Esophagus squamous epithelium (tissue), 5 donors: Measurements from ENCODE around the gene MXD3. TPM values are rescaled to one million over a fixed set of nuclear protein-coding genes. Genes with fewer than 3 reads are reported as not detected.
A peak's percentile ranks its signal among the peaks of the same experiment; 100 is the strongest.

Experiments
- DNase-seq: peaks from one replicate; lab custom pipeline; 2025; lab: John Stamatoyannopoulos, UW
- H3K27ac ChIP-seq, 4 donors: fragments of 200-600 bp; sonication (generic); one replicate each; pipeline ENCODE4 v1.5.1; 2016 to 2019; ENCODE audit warnings: mild to moderate bottlenecking in 1 of 4
- H3K27me3 ChIP-seq, 4 donors: fragments of 200-600 bp; sonication (generic); 1 replicate in 3 of 4; 2 replicates in 1 of 4; pipeline versions ENCODE4 v1.5.1 to v1.6.0; 2017 to 2021; ENCODE audit warnings: antibody characterized with exemption in 1 of 4
- H3K36me3 ChIP-seq, 3 donors: fragments of 200-600 bp; sonication (generic); one replicate each; pipeline ENCODE4 v1.5.1; 2016 to 2019
- H3K4me1 ChIP-seq, 3 donors: fragments of 200-600 bp; sonication (generic); one replicate each; pipeline ENCODE4 v1.5.1; 2017 to 2019
- H3K4me3 ChIP-seq, 4 donors: fragments of 200-600 bp; sonication (generic); 1 replicate in 3 of 4; 2 replicates in 1 of 4; pipeline ENCODE4 v1.5.1; 2016 to 2019; ENCODE audit warnings: mild to moderate bottlenecking in 2 of 4, moderate library complexity in 1 of 4
- H3K9me3 ChIP-seq, 3 donors: fragments of 200-600 bp; sonication (generic); one replicate each; pipeline ENCODE4 v1.5.1; 2016 to 2019
- CTCF ChIP-seq, 6 experiments: fragments of 450-650 bp in 4 of 6; fragments of 200-600 bp in 2 of 6; sonication (generic) in 2 of 6; IDR thresholded peaks; one replicate each; pipeline ENCODE4 v1.5.1; 2016 to 2019; ENCODE audit warnings: antibody characterized with exemption in 6 of 6, mild to moderate bottlenecking in 4 of 6, moderate library complexity in 4 of 6
- POLR2A ChIP-seq, 4 donors: fragments of 450-650 bp; IDR thresholded peaks; one replicate each; pipeline ENCODE4 v1.6.1; 2017; ENCODE audit warnings: antibody characterized with exemption in 4 of 4, mild to moderate bottlenecking in 4 of 4, moderate library complexity in 3 of 4
- WGBS, 2 donors: methylation state at CpG; one replicate each; pipeline ENCODE4 v1.1.5; 2018; 5-methylcytosine and 5-hydroxymethylcytosine counted together
- intact Hi-C: fragments of 100-400 bp; cut with DNase I; formaldehyde crosslinking; loops from one replicate; pipeline ENCODE4 v1.15.0; 2022
- total RNA-seq, 4 donors: library from RNA; depleted of rRNA; stranded (reverse); fragments of >200 nt; gene quantifications; one replicate each; pipeline ENCODE4 v1.1.0, GENCODE V29; 2016
- donor health status: DM: yes; HTN: yes; CAD: no.

The MXD3 gene
- total RNA-seq, 4 donors from 2014 or later, result 7.4 to 15.3 (median 9.5) TPM

GRCh38 chr5:177357459-177358351 lies 46.0 kb upstream of the MXD3 start, which contains the start of gene RGS14:
RGS14 (plus strand) TSS chr5:177357924; CDS start chr5:177358025, 101 bp downstream.
- no peaks in the 10 kb centered on the region for H3K36me3 ChIP-seq
- no peaks in the 10 kb centered on the region for H3K9me3 ChIP-seq
- TF ChIP-seq CTCF (IDR thresholded peaks at IDR 0.05) (no peak), POLR2A (IDR thresholded peaks at IDR 0.05) (peak in 1 of 4 donors; percentile 33)
- H3K4me1 ChIP-seq, result peaks cover 21 to 57% (median 36%) of the 10 kb centered on the region in 3 donors
- peak within 1 kb of the TSS; percentile 34 to 63 (median 50) for H3K4me3 ChIP-seq
- 0 to 32% methylated on average over 5 to 15 of the region's 37 CpGs for WGBS, 2 donors
- intact Hi-C loops, result no loop called here
- H3K27ac ChIP-seq, result peak within 1 kb of the TSS; percentile 41 to 76 (median 71)
- no peaks in the 10 kb centered on the region for H3K27me3 ChIP-seq
- no peak for DNase-seq

- TF ChIP-seq CTCF (IDR thresholded peaks at IDR 0.05) (no peak), POLR2A (IDR thresholded peaks at IDR 0.05) (no peak)
- intact Hi-C loops, result no loop called here
- WGBS, 2 donors, result 77 to 83% methylated on average over 2 to 4 of the region's 5 CpGs
- Histone ChIP-seq H3K4me3 (peak overlapping the region in 1 of 4 donors; percentile 63), H3K36me3 (no peaks in the 10 kb centered on the region), H3K9me3 (no peaks in the 10 kb centered on the region), H3K27me3 (no peaks in the 10 kb centered on the region), H3K4me1 (peaks cover 18 to 56% (median 31%) of the 10 kb centered on the region in 3 donors), H3K27ac (peak overlapping the region in 3 of 4 donors; percentile 41 to 76 (median 73))
- DNase-seq, result no peak
Measured at GRCh38 chr5:177357146-177357458, 45.4 kb upstream of the MXD3 start.

DNA sequence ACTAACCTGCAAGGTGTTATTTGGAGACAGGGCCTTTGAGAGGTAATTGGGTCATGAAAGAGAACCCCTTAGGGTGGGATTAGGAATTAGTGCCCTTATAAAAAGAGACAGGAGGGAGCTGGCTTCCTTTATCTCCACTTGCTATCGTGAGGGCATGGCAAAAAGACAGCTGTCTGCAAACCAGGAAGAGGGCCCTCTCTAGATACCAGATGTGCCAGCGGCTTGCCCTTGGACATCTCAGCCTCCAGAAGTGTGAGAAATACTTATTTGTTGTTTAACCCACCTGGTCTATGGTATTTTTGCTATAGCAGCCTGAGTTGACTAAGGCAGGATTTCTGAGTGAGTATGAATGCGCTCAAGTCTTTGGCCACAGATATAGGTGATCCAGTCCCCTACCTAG lies 45.0 kb upstream of the MXD3 start:
- Histone ChIP-seq H3K9me3 (no peaks in the 10 kb centered on the region), H3K4me1 (peaks cover 17 to 55% (median 28%) of the 10 kb centered on the region in 3 donors), H3K4me3 (no peak overlapping the region), H3K36me3 (no peaks in the 10 kb centered on the region), H3K27me3 (no peaks in the 10 kb centered on the region), H3K27ac (no peak overlapping the region)
- WGBS, 2 donors, result 67 to 81% methylated on average over 3 of the region's 3 CpGs
- intact Hi-C loops, result no loop called here
- TF ChIP-seq CTCF (IDR thresholded peaks at IDR 0.05), result no peak
- TF ChIP-seq POLR2A (IDR thresholded peaks at IDR 0.05), result no peak
- no peak for DNase-seq

DNA sequence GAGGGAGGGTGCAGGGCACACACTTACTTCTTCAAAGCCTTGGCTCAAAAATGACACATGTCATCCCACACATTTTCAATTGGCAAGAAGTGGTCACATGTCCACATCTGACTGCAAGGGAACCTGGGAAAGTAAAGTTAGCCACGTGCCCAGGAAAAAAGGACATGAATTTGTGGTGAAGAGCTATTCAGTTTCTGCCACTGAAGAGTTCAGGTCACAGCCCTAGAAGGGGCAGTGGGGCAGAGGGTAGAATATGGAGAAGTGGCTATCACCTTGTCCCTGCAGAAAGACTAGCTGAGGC lies 44.1 kb upstream of the MXD3 start:
- DNase-seq, result no peak
- no peak overlapping the region for H3K4me3 ChIP-seq
- H3K9me3 ChIP-seq, result no peaks in the 10 kb centered on the region
- H3K27ac ChIP-seq, result no peak overlapping the region
- peaks cover 16 to 49% (median 29%) of the 10 kb centered on the region in 3 donors for H3K4me1 ChIP-seq
- H3K27me3 ChIP-seq, result no peaks in the 10 kb centered on the region
- intact Hi-C loops, result no loop called here
- no peaks in the 10 kb centered on the region for H3K36me3 ChIP-seq
- 22 to 38% methylated on average over 1 of the region's 1 CpG for WGBS, 2 donors
- TF ChIP-seq CTCF (IDR thresholded peaks at IDR 0.05) (no peak), POLR2A (IDR thresholded peaks at IDR 0.05) (no peak)

GRCh38 chr5:177355162-177355867 lies 43.6 kb upstream of the MXD3 start:
- no peaks in the 10 kb centered on the region for H3K36me3 ChIP-seq
- DNase-seq, result no peak
- no peaks in the 10 kb centered on the region for H3K9me3 ChIP-seq
- H3K4me3 ChIP-seq, result no peak overlapping the region
- no peaks in the 10 kb centered on the region for H3K27me3 ChIP-seq
- intact Hi-C loops, result no loop called here
- H3K4me1 ChIP-seq, result peaks cover 21 to 53% (median 34%) of the 10 kb centered on the region in 3 donors
- WGBS, 2 donors, result 75 to 76% methylated on average over 1 of the region's 1 CpG
- TF ChIP-seq CTCF (IDR thresholded peaks at IDR 0.05) (no peak), POLR2A (IDR thresholded peaks at IDR 0.05) (no peak)
- no peak overlapping the region for H3K27ac ChIP-seq
